ENCODE results near the gene INPP5B.

DNA sequence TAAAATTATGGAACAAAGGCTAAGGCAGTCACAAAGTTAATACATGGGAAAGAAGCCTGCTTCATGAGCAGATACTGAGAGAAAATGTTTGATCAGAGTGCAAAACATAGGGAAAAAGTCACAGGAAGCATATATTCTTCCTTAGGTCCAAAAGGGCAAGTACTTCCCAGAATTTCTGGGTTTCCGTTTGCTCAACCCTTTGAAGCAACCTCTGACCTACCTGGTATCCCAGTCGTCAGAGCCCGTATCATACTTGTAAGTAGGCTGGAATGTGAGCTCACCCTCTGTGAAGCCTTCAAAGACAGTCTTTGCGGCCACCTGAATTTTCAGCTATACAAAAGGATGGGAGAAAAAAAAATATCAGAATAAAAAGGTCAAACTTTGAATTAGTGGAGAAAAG, 67.0 kb downstream of the INPP5B start:
- TF ChIP-seq, protein P1, sequence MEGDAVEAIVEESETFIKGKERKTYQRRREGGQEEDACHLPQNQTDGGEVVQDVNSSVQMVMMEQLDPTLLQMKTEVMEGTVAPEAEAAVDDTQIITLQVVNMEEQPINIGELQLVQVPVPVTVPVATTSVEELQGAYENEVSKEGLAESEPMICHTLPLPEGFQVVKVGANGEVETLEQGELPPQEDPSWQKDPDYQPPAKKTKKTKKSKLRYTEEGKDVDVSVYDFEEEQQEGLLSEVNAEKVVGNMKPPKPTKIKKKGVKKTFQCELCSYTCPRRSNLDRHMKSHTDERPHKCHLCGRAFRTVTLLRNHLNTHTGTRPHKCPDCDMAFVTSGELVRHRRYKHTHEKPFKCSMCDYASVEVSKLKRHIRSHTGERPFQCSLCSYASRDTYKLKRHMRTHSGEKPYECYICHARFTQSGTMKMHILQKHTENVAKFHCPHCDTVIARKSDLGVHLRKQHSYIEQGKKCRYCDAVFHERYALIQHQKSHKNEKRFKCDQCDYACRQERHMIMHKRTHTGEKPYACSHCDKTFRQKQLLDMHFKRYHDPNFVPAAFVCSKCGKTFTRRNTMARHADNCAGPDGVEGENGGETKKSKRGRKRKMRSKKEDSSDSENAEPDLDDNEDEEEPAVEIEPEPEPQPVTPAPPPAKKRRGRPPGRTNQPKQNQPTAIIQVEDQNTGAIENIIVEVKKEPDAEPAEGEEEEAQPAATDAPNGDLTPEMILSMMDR (IDR thresholded peaks at IDR 0.05) = no peak
- no peak for TF ChIP-seq EP300 (IDR thresholded peaks at IDR 0.05)
- TF ChIP-seq POLR2AphosphoS5 (IDR thresholded peaks at IDR 0.05) = no peak
- TF ChIP-seq POLR2A (IDR thresholded peaks at IDR 0.05) = no peak

Measured in upper lobe of left lung (tissue), 4 donors.